ENCODE results near the gene APOC1. TPM values are rescaled to one million over a fixed set of nuclear protein-coding genes. Genes with fewer than 3 reads are reported as not detected.
A peak's percentile ranks its signal among the peaks of the same experiment; 100 is the strongest.

APOC1 gene
- total RNA-seq, 1 experiment from 2014 or later, result 31.1 TPM

DNA sequence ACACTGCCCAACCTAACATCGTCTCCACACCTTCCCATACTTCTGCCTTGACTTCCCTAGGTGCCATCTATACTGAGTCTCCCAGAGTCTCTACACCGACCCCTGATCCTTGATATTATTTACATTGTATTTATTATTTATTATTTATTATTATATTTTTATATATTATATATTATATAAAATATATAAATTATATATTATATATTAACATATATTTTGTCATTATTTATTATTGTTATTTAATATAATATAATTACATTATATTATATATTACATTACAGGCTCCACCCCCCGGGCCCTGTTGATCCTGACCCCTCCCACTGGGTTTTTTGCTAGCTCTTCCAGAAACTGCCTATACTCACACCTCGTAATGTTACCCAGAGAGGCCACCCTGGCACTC is 41.7 kb upstream of the APOC1 start:
- H3K4me2 ChIP-seq, result no peak overlapping the region
- peaks cover 65% of the 10 kb centered on the region for H3F3A ChIP-seq (ENCODE audit: insufficient read depth, low read depth)
- CTCF ChIA-PET, result no interaction called here
- peaks cover 32% of the 10 kb centered on the region for H3K4me1 ChIP-seq (replicated peaks; ENCODE audit: insufficient read depth)
- H2AFZ ChIP-seq, result no peak overlapping the region
- no peaks in the 10 kb centered on the region for H3K27me3 ChIP-seq (ENCODE audit: insufficient read depth, low read depth)
- H4K20me1 ChIP-seq (ENCODE audit: insufficient read depth), result peaks cover 7% of the 10 kb centered on the region
- H3K4me3 ChIP-seq, result no peak overlapping the region
- intact Hi-C loops (cut with micrococcal nuclease; ENCODE audit: unreplicated experiment), result no loop called here
- peaks cover 30% of the 10 kb centered on the region for H3K36me3 ChIP-seq (ENCODE audit: low read depth)
- no TSS peak for BruUV-seq (replicated peaks)
- TF ChIP-seq EZH2 (IDR thresholded peaks at IDR 0.05; ENCODE audit: low read depth), result no peak
- TF ChIP-seq, protein P1, sequence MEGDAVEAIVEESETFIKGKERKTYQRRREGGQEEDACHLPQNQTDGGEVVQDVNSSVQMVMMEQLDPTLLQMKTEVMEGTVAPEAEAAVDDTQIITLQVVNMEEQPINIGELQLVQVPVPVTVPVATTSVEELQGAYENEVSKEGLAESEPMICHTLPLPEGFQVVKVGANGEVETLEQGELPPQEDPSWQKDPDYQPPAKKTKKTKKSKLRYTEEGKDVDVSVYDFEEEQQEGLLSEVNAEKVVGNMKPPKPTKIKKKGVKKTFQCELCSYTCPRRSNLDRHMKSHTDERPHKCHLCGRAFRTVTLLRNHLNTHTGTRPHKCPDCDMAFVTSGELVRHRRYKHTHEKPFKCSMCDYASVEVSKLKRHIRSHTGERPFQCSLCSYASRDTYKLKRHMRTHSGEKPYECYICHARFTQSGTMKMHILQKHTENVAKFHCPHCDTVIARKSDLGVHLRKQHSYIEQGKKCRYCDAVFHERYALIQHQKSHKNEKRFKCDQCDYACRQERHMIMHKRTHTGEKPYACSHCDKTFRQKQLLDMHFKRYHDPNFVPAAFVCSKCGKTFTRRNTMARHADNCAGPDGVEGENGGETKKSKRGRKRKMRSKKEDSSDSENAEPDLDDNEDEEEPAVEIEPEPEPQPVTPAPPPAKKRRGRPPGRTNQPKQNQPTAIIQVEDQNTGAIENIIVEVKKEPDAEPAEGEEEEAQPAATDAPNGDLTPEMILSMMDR (conservative IDR thresholded peaks at IDR 0.05), result no peak
- H3K27ac ChIP-seq, result no peak overlapping the region
- no peak for DNase-seq
- H3K9me2 ChIP-seq (ENCODE audit: insufficient read depth), result no peaks in the 10 kb centered on the region
- H3K9me3 ChIP-seq (ENCODE audit: insufficient read depth, low read depth), result no peaks in the 10 kb centered on the region
- POLR2A ChIA-PET (ENCODE audit: unreplicated experiment), result no interaction called here
- no peaks in the 10 kb centered on the region for H3K79me2 ChIP-seq (ENCODE audit: low read depth)

DNA sequence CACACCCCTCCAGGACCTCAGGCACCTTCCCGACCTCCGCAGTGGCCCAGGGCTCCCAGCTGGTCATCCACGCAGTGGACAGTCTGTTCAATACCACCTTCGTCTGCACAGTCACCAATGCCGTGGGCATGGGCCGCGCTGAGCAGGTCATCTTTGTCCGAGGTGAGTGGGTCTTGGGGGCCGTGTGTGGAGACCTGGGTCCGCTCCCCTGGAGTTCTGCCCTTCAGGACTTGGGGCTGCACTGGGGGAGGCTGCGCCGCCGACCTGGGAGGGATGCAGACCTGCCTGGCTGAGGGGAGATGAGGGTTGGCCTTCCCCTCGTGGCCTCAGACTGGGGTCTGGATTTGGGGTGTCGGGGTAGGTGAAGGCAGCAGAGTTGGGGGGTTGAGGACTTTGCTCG is 40.1 kb upstream of the APOC1 start:
- H3K4me2 ChIP-seq, result no peak overlapping the region
- ChIA-PET POLR2A (ENCODE audit: unreplicated experiment) (no interaction called here), CTCF (interaction anchor here (0.6 kb wide), 1 partner anchor 40 kb away, joined by 7 read pairs; no protein-coding TSS in a partner anchor)
- no TSS peak for BruUV-seq (replicated peaks)
- H3K79me2 ChIP-seq (ENCODE audit: low read depth), result no peaks in the 10 kb centered on the region
- no peak for DNase-seq
- H3K27ac ChIP-seq, result peak overlapping the region; percentile 95
- H3K4me3 ChIP-seq, result no peak overlapping the region
- no peaks in the 10 kb centered on the region for H3K9me2 ChIP-seq (ENCODE audit: insufficient read depth)
- no peaks in the 10 kb centered on the region for H3K9me3 ChIP-seq (ENCODE audit: insufficient read depth, low read depth)
- H4K20me1 ChIP-seq (ENCODE audit: insufficient read depth), result peaks cover 6% of the 10 kb centered on the region; the same call in 1 of the 2 replicates
- peaks cover 55% of the 10 kb centered on the region for H3F3A ChIP-seq (ENCODE audit: insufficient read depth, low read depth)
- intact Hi-C loops (cut with micrococcal nuclease; ENCODE audit: unreplicated experiment), result no loop called here
- H3K27me3 ChIP-seq (ENCODE audit: insufficient read depth, low read depth), result no peaks in the 10 kb centered on the region
- peaks cover 30% of the 10 kb centered on the region for H3K36me3 ChIP-seq (ENCODE audit: low read depth)
- no peak overlapping the region for H2AFZ ChIP-seq
- peaks cover 46% of the 10 kb centered on the region for H3K4me1 ChIP-seq (replicated peaks; ENCODE audit: insufficient read depth)
- no peak for TF ChIP-seq EZH2 (IDR thresholded peaks at IDR 0.05; ENCODE audit: low read depth)
- TF ChIP-seq, protein P1 (conservative IDR thresholded peaks at IDR 0.05), result no peak

DNA sequence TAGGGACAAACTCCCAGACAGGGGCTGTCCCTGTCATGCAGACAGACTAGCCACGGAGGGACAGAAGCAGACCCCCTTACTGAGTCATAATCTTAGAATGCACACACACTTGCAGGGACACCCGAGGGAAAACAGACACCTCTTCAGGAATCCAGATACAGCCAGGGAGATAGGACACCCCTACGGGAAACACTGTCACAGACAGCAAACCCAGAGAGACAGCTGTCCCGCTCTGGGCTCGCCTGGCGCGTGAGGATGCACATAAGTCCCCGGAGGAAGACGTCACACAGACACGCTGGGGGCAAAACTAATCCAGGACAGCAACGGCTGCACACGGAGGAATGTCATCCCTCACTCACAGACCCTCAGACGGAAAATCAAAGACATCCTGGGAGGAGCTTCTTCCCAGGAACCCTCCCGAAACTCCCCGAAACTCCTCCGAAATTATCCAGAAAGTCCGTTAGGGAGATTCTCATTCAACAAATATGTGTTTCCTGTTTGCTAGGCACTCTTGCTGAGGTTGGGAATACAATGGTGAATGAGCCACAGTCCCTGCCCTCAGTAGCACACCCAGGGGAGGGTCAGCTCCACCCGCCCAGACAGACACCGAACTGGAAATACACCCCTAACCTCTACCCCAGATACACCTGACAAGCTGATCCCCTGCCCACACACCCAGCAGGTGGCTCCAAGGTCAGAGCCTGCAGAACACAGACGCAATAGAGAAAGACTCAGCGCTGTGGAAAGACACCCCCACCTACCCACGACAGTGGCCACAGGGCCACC is 38.5 kb upstream of the APOC1 start:
- POLR2A ChIA-PET (ENCODE audit: unreplicated experiment), result interaction anchor here (0.5 to 0.6 kb wide), 2 partner anchors 79 to 134 kb away, joined by 4 read pairs; partner anchors contain the start of gene CLPTM1
- H3K9me2 ChIP-seq (ENCODE audit: insufficient read depth), result no peaks in the 10 kb centered on the region
- no peaks in the 10 kb centered on the region for H3K79me2 ChIP-seq (ENCODE audit: low read depth)
- DNase-seq, result peak; percentile 82 to 95
- intact Hi-C loops (cut with micrococcal nuclease; ENCODE audit: unreplicated experiment), result loop anchor here (1.0 kb wide), 1 partner anchor 15 kb away; the partner anchor contains the start of gene TOMM40
- H3K27ac ChIP-seq, result peak overlapping the region; percentile 95
- H3K4me3 ChIP-seq, result peak overlapping the region; percentile 32; the same call in 1 of the 2 replicates
- TF ChIP-seq, protein P1 (conservative IDR thresholded peaks at IDR 0.05), result no peak
- TF ChIP-seq EZH2 (IDR thresholded peaks at IDR 0.05; ENCODE audit: low read depth), result no peak
- BruUV-seq (replicated peaks), result no TSS peak
- peaks cover 46% of the 10 kb centered on the region for H3K4me1 ChIP-seq (replicated peaks; ENCODE audit: insufficient read depth)
- H2AFZ ChIP-seq, result no peak overlapping the region
- peaks cover 53% of the 10 kb centered on the region for H3F3A ChIP-seq (ENCODE audit: insufficient read depth, low read depth)
- no peaks in the 10 kb centered on the region for H3K27me3 ChIP-seq (ENCODE audit: insufficient read depth, low read depth)
- H3K4me2 ChIP-seq, result peak overlapping the region; percentile 67
- no peaks in the 10 kb centered on the region for H3K9me3 ChIP-seq (ENCODE audit: insufficient read depth, low read depth)
- CTCF ChIA-PET, result interaction anchor here (0.6 to 0.8 kb wide), 2 partner anchors 77 to 79 kb away, joined by 3 read pairs; no protein-coding TSS in a partner anchor
- peaks cover 30% of the 10 kb centered on the region for H3K36me3 ChIP-seq (ENCODE audit: low read depth)
- peaks cover 6% of the 10 kb centered on the region; the same call in 1 of the 2 replicates for H4K20me1 ChIP-seq (ENCODE audit: insufficient read depth)

Data from PC-9 (cell line).